HG03196 (cell line): ENCODE data around the gene KNTC1.
"Not testable (repeated sequence)": the region's sequence is repeated elsewhere in the genome, so short reads cannot be mapped to it uniquely, and the experiment has no call there.

Experiments used
- ATAC-seq: cut with Tn5 transposase; IDR thresholded peaks from one replicate; pipeline ENCODE4 v1.9.1; 2021; ENCODE audit not compliant: unreplicated experiment

KNTC1 gene

DNA sequence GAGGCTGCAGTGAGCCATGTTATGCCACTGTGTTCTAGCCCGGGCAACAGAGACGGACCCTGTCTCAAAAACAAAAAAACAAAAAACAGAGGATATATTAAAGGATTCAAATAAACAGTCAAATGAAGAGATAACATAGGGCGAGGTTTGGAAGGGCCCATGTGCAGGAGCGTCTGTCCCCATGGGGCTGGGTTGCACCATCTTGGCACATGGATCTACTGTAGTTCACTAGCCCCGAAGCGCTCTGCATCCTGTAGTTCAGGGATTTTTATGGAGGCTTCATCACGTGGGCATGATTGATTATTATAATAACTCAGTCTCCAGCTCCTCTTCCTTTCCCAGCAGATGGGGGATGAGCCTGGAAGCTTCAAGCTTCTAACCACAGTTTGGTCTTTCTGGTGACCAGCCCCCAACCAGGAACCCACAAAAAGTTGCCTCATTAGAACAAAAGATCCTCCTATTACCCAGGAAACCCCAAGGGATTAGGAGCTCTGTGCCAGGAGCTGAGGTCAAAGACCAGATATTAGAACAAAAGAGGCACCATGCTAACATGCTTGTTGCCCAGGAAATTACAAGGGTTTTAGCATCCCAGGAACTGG, 116.3 kb downstream of the KNTC1 start:
- no peak for ATAC-seq

DNA sequence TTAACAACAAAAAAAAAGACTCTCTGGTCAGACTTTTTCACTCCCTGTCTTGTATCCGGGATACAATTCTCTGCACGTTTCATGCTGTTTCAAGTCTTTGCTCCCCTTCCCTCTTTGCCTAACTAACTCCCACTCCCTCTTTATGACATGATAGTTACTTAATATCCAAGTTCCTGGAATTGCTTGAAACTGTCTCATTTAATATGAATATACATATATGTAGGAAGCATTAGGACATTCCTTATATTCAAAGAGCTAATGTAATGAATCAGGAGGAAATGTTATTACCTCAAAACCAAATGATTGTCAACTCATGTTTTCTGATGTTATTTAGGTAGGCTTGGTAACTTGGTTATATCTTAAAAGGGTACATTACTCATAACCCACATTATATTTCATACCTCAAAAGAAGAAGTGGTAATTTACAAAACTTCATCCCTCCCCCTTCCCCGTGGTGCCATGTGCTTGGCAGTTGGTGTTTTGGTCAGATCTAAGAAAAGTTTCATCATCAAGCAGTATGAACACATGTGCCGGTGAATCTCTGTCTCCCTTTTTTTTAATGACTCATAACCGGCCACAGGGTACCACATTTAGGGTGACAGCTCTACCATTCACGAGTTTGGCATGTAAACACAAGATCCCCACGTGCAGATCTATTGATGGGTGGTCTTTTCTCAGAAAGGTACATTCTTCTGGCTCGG, 119.6 kb downstream of the KNTC1 start:
- peak; percentile 77 for ATAC-seq

DNA sequence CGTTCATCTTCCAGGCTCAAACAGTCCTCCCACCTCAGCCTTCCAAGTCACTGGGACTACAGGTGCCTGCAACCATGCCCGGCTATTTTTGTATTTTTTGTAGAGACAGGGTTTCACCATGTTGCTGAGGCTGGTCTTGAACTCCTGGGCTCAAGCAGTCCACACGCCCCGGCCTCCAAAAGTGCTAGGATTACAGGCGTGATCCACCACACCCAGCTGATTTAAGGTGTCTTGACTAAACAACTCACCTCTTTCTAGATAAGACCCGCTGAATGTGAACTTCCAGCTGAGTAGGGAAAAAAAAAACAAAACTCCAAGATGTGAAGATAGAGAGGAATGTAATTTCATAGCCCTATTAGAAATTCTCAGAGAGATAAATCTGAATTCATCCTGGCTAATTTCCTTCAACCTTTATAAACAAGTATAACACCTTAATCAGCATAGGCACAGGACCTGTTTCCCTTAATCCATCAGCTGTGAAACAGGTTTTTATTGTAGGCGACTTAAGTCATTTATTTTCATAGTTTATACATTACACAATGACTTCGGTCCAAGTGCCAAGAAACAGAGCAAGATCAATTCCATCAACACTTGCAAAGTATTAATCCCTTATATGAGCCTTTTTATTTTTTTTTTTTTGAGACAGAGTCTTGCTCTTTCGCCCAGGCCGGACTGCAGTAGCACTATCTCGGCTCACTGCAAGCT, 124.6 kb downstream of the KNTC1 start:
- no peak for ATAC-seq

DNA sequence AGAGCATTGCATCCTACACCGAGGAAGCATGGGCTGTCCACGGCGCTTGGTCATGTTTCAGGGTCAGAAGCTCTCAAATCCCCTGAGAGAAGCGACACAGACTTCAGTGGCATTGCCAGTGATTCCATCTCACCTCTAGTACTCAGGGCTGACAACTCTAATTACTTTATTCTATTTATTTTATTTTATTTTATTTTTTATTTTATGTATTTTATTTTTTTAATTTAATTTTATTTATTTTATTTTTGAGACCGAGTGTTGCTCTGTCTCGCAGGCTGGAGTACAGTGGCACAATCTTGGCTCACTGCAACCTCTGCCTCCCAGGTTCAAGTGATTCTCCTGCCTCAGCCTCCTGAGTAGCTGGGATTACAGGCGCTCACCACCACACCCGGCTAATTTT, 126.2 kb downstream of the KNTC1 start:
- not testable (repeated sequence) for ATAC-seq

DNA sequence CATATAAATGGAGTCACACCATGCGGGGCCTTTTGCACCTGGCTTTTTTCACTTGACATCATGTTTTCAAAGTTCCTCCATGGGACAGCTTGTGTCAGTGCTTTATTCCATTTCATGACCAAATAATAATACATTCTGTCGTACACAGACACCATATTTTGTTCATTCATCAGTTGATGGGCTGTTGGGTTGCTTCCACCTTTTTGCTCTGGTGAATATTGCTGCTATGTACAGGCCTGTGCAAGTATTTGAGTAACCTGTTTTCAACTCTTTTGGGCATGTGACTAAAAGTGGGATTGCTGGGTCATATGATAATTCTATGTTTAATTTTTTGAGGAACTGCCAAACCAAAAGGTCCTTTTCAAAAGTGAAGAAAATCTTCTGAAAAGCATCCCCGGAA, 129.2 kb downstream of the KNTC1 start:
- no peak for ATAC-seq

DNA sequence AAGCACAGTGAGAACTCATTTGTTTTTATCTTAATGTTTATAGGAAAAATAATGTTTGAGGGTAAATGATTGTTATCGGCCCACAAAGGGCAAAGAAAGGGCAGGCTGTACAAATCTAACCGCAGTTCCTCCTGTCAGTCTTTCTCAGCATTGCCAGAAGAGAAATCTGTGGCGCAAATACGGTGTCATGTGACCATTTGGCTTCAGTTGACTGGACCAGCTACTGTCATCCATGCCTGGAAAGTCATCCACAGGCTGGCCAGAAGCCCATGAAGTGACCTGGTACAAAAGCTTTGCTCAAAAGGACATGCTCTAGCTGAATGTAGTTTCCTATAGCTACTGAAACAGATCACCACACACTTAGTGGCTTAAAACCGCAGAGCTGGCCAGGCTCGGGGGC, 132.5 kb downstream of the KNTC1 start:
- ATAC-seq = no peak

DNA sequence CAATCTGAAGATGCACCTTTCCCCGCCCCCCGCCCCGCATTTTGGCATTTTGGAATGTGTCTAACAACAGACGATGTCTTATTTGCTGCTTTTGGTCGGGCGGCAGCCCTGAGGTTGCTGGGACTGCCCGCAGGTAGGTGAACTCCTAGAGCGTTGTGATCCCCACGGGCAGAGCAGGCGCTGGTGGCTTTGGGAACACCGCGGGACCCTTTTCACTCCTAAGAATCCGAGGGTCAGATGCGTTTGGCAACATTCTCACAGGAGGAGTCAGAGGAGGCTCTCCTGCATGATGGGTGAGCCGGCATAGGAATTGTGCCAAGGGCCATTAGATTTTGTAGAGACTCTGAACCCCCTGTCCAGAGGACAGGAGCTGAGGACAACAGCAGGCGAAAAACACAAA, 134.2 kb downstream of the KNTC1 start:
- ATAC-seq = no peak

DNA sequence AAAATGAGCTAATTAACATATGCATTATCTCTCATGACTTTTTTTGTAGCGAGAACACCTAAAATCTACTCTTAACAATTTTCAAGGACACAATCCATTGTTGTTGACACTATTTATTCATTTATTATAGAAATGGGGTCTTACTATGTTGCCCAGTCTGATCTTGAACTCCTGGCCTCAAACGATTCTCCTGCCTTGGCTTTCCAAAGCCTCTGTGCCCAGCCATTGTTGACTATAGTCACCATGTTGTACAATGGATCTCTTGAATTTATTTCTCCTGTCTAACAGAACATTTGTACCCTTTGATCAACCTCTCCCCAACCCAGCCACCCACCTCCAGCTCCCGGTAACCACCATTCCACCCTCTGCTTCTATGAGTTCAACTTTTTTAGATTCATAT, 134.9 kb downstream of the KNTC1 start:
- no peak for ATAC-seq

DNA sequence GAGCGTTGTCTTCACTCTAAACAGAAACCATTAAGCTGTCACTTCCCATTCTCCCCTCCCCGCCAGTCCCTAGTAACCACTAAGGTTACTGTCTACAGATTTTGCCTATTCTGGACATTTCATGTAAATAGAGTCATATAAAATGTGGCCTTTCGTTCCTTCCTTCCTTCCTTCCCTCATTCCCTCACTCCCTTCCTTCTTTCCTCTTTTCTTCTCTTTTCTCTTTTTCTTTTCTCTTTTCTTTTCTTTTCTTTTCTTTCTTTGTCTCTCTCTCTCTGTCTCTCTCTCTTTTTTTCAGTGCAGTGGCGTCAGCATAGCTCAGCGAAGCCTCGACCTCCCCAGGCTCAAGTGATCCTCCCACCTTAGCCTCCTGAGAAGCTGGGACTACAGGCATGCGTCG, 138.3 kb downstream of the KNTC1 start:
- no peak for ATAC-seq

DNA sequence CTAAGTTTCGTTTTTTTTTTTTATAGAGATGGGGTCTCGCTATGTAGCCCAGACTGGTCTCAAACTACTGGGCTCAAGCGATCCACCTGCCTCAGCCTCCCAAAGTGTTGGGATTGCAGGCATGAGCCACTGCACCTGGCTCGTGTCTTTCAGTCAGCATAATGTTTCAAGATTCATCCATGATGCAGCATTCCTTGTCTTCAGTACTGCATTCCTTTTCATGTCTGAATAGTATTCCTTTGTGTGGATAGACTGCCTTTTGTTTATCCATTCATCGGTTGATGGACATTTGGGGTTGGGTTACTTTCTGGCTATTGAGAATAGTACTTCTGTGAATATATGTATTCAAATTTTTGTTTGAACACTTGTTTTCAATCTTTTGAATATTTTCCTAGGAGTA, 138.7 kb downstream of the KNTC1 start:
- ATAC-seq = no peak

DNA sequence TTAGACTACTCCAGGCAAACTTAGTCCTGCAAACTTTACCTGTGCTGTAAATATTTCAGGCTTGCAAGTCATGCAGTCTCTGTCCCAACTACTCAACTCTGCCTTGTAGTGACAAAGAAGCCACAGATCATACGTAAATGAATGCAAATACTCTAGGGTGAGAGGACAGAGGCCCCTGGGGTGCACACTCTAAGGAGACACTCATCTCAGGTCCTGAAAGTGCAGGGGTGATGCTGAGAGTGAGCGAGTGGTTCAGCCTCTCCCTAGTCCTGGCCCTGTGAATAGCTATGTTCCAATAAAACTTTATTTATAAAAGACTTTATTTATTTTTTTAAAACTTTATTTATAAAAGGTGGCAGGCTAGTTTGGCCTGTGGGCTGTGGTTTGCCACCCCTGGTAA, 141.2 kb downstream of the KNTC1 start:
- ATAC-seq = no peak

DNA sequence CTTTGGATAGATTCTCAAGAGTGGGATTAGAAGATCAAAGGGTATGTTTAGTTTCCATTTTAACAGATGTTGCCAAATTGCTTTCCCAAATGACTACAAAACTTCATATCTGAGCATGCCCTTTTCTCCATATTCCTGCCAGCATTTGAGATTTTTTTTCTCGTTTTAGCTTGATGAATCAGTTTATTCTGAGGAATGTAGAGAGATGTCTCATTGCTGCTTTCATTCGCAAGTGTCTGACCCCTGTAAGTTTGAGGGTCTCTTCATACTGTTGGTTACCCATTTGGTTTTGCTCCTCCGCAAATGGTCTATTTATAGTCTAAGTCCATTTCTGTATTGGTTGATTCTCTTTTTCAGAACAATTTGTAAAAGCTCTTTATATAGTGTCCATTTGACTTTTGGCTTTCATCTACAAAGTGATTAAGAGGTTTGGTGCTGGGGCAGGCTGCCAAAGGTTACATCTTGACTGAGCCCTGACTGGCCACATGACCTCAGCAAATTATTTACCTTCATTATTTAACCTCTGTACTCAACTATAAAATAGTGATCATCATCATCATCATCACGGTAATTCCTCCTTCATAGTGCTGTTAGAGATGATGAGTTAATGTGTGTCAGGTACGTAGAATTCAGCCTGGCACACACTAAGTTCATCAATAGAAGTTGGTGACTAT, 142.5 kb downstream of the KNTC1 start:
- no peak for ATAC-seq

DNA sequence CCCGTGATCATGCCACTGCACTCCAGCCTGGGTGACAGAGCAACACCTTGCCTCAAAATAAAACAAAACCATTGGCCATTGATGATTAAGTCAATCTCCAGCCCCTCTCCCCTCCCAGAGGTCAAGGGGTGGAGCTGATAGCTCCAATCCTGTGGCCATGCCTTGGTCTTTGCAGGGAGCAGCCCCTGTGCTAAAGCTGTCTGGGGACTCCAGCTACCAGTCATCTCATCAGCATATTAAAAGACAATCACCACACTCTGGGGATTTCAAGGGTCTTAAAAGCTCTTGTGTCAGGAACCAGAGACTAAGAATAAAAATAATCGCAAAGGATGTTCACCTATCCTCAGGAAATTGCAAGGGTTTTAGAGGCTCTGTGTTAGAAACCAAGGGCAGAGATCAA, 145.5 kb downstream of the KNTC1 start:
- ATAC-seq = no peak
